ENCODE data around the gene YIPF2. TPM values are rescaled to one million over a fixed set of nuclear protein-coding genes. Genes with fewer than 3 reads are reported as not detected.

The YIPF2 gene
- total and polyA plus RNA-seq, 2 of the 4 experiments (the other 2 are of a cell fraction), result 61.5 to 78.0 TPM

GRCh38 chr19:10968527-10969135 lies 40.2 kb upstream of the YIPF2 start:
- Histone ChIP-seq H4K91ac (ENCODE audit: insufficient read depth, low read depth, low read length) (no peak overlapping the region), H3K23ac (ENCODE audit: low read depth, low read length) (no peak overlapping the region), H3K79me1 (ENCODE audit: low read depth in 1 of 2, low read length in 2 of 2) (peaks cover 0 to 50% of the 10 kb centered on the region in 2 experiments; a peak in 3 of 4 replicates), H2AFZ (replicated peaks; ENCODE audit: low read length, poor library complexity) (no peak overlapping the region), H4K5ac (ENCODE audit: low read depth, low read length) (no peak overlapping the region), H3K56ac (ENCODE audit: extremely low read depth, insufficient read depth, low read length) (no peak overlapping the region), H2AK5ac (ENCODE audit: low read depth, low read length) (no peak overlapping the region), H3K9me3 (ENCODE audit: control insufficient read depth, insufficient read depth, low read length) (no peaks in the 10 kb centered on the region), H3K4ac (ENCODE audit: low read depth, low read length) (no peak overlapping the region), H3K27me3 (ENCODE audit: control insufficient read depth, insufficient read depth, low read length) (no peaks in the 10 kb centered on the region), H2AK9ac (replicated peaks; ENCODE audit: low read depth, low read length, poor library complexity) (no peak overlapping the region), H3K36me3 (ENCODE audit: control insufficient read depth, insufficient read depth, low read length) (peaks cover 2% of the 10 kb centered on the region; the same call in 1 of the 2 replicates), H3K4me1 (ENCODE audit: control insufficient read depth, insufficient read depth, low read length) (peaks cover 2% of the 10 kb centered on the region; the same call in 1 of the 2 replicates), H3K9me1 (ENCODE audit: insufficient read depth, low read length) (peaks cover 19% of the 10 kb centered on the region), H2BK5ac (ENCODE audit: low read depth, low read length, poor library complexity, severe bottlenecking) (no peak overlapping the region), H3K18ac (ENCODE audit: low read depth, low read length) (no peak overlapping the region), H3K14ac (replicated peaks; ENCODE audit: low read depth, low read length) (no peak overlapping the region), H2BK15ac (ENCODE audit: low read depth, low read length) (no peak overlapping the region), H4K8ac (ENCODE audit: low read depth in 2 of 2, low read length in 2 of 2) (no peak overlapping the region), H3K27ac (ENCODE audit: insufficient read depth, low read length) (no peak overlapping the region), H2BK120ac (ENCODE audit: low read depth, low read length) (no peak overlapping the region), H3K9ac (ENCODE audit: low read depth, low read length) (no peak overlapping the region), H3K4me3 (ENCODE audit: insufficient read depth, low read depth, low read length) (no peak overlapping the region), H4K20me1 (ENCODE audit: insufficient read depth, low read length) (peaks cover 85% of the 10 kb centered on the region), H2BK20ac (ENCODE audit: low read depth, low read length) (no peak overlapping the region), H3K4me2 (ENCODE audit: low read depth, low read length) (no peak overlapping the region)
- ChIA-PET CTCF (no interaction called here), POLR2A (ENCODE audit: unreplicated experiment) (no interaction called here)
- no peak for DNase-seq
- BruUV-seq (replicated peaks), result no TSS peak
- dilution Hi-C loops (cut with HindIII; ENCODE audit: low sequenced_read_pairs, unreplicated experiment), result no loop called here
- intact Hi-C loops (cut with micrococcal nuclease), result no loop called here
- no peak for ATAC-seq (ENCODE audit: low read depth)
- TF ChIP-seq CEBPB (IDR thresholded peaks at IDR 0.05; ENCODE audit: low read depth, low read length) (no peak), FOS (IDR thresholded peaks at IDR 0.05; ENCODE audit: low read depth, low read length) (no peak), MAZ (IDR thresholded peaks at IDR 0.05; ENCODE audit: borderline replicate concordance, low read depth, low read length) (no peak), POLR2A (IDR thresholded peaks at IDR 0.05; ENCODE audit: low read depth, low read length) (no peak), RFX5 (IDR thresholded peaks at IDR 0.05; ENCODE audit: low read depth, low read length) (no peak), SMC3 (IDR thresholded peaks at IDR 0.05; ENCODE audit: low read depth, low read length) (no peak), RAD21 (IDR thresholded peaks at IDR 0.05; ENCODE audit: low read length) (no peak), ELK1 (IDR thresholded peaks at IDR 0.05; ENCODE audit: borderline replicate concordance, low read depth, low read length) (no peak), CTCF (conservative IDR thresholded peaks at IDR 0.05; ENCODE audit: low read depth, low read length) (no peak), NFE2L2 (IDR thresholded peaks at IDR 0.05; ENCODE audit: low read depth, low read length) (no peak), BHLHE40 (IDR thresholded peaks at IDR 0.05; ENCODE audit: low read depth, low read length) (no peak)
- WGBS, 2 experiments (ENCODE audit: extremely low coverage in 2 of 2, insufficient read length in 1 of 2), result 73% methylated on average over 3 of the region's 10 CpGs; no CpG with 5 or more reads in 1 of the 2 experiments
- in situ Hi-C loops (cut with MboI; ENCODE audit: low sequenced_read_pairs), result no loop called here
